DOHH2 (cell line): ENCODE results near the gene RNF187.
"Not testable (repeated sequence)": the region's sequence is repeated elsewhere in the genome, so short reads cannot be mapped to it uniquely, and the experiment has no call there.

Experiments
- H3F3A ChIP-seq: fragments of 200-600 bp; sonication (generic), shearing (Covaris generic); 2 replicates; pipeline ENCODE4 v1.6.0; 2016; ENCODE audit warnings: antibody characterized with exemption, mild to moderate bottlenecking; ENCODE audit not compliant: control insufficient read depth, insufficient read depth
- H3K27ac ChIP-seq: fragments of 200-600 bp; sonication (generic); 2 replicates; pipeline ENCODE4 v1.5.1; 2014; ENCODE audit warnings: low read depth, mild to moderate bottlenecking, low read length, moderate library complexity
- H3K27me3 ChIP-seq: fragments of 200-600 bp; sonication (generic); 2 replicates; pipeline ENCODE4 v1.6.1; 2014; ENCODE audit warnings: mild to moderate bottlenecking, low read length, mixed read lengths; ENCODE audit not compliant: control insufficient read depth
- H3K36me3 ChIP-seq: fragments of 200-600 bp; sonication (generic); 2 replicates; pipeline ENCODE4 v1.6.1; 2014; ENCODE audit warnings: mild to moderate bottlenecking, low read length, moderate library complexity, mixed read lengths; ENCODE audit not compliant: control insufficient read depth
- H3K4me1 ChIP-seq: fragments of 200-600 bp; sonication (generic); 2 replicates; pipeline ENCODE4 v1.6.1; 2014; ENCODE audit warnings: mild to moderate bottlenecking, low read length, mixed read lengths; ENCODE audit not compliant: control insufficient read depth
- H3K4me2 ChIP-seq: fragments of 200-600 bp; sonication (generic); 2 replicates; pipeline ENCODE4 v1.6.0; 2014; ENCODE audit warnings: mild to moderate bottlenecking, low read length, moderate library complexity
- H3K4me3 ChIP-seq: fragments of 200-600 bp; sonication (generic); 2 replicates; pipeline ENCODE4 v1.5.1; 2014; ENCODE audit warnings: mild to moderate bottlenecking, low read length, mixed read lengths
- H3K79me2 ChIP-seq: fragments of 200-600 bp; sonication (generic); 2 replicates; pipeline ENCODE4 v1.6.1; 2014; ENCODE audit warnings: mild to moderate bottlenecking, low read length, mixed read lengths; ENCODE audit not compliant: control insufficient read depth
- H3K9me2 ChIP-seq: fragments of 200-600 bp; sonication (generic); replicated peaks from 2 replicates; pipeline ENCODE4 v1.6.1; 2014; ENCODE audit warnings: mild to moderate bottlenecking, low read length, mixed read lengths; ENCODE audit not compliant: control insufficient read depth
- H3K9me3 ChIP-seq: fragments of 200-600 bp; sonication (generic); 2 replicates; pipeline ENCODE4 v1.6.1; 2014; ENCODE audit warnings: antibody characterized with exemption, low read length, mixed read lengths; ENCODE audit not compliant: control insufficient read depth, insufficient read depth
- H4K20me1 ChIP-seq: fragments of 200-600 bp; sonication (generic); 2 replicates; pipeline ENCODE4 v1.6.0; 2014; ENCODE audit warnings: low read depth, mild to moderate bottlenecking, antibody characterized with exemption, low read length, moderate library complexity; ENCODE audit not compliant: control insufficient read depth, insufficient read depth
- EZH2phosphoT487 ChIP-seq: fragments of 200-600 bp; sonication (generic); IDR thresholded peaks from 2 replicates; pipeline ENCODE4 v1.6.1; 2017; ENCODE audit warnings: borderline replicate concordance, mild to moderate bottlenecking, antibody characterized with exemption, low read length, moderate library complexity, mixed read lengths
- TF ChIP-seq, protein P1 (sequence below): fragments of 200-600 bp; sonication (generic); IDR thresholded peaks from one replicate; pipeline ENCODE4 v1.5.1; 2014; ENCODE audit warnings: antibody characterized with exemption, mild to moderate bottlenecking, low read depth, low read length; ENCODE audit not compliant: poor library complexity, severe bottlenecking

RNF187 gene

DNA sequence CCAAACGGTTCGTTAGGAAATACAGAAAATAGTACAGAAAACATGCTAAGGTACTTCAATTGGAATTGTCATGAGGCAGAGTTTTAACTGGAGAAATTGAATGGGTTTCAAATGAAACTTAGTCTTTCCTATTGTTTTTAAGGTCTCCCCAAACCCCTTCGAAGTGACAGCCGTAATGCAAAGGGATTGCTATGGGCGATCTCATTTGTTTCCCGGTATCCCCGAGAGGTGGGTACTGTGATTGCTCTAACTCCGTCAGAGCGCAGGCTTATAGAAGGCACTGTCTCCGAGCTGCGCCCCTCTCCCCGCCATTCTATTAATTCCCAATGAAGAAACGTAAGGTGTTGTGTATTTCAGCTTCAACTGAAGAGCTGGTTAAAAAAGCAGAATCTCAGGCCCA lies 22.0 kb upstream of the RNF187 start:
- Histone ChIP-seq H3F3A (no peaks in the 10 kb centered on the region), H4K20me1 (no peaks in the 10 kb centered on the region), H3K27me3 (peaks cover 41% of the 10 kb centered on the region), H3K9me3 (no peaks in the 10 kb centered on the region), H3K9me2 (no peaks in the 10 kb centered on the region), H3K79me2 (no peaks in the 10 kb centered on the region), H3K4me3 (no peak overlapping the region), H3K4me2 (no peak overlapping the region), H3K36me3 (no peaks in the 10 kb centered on the region), H3K27ac (no peak overlapping the region), H3K4me1 (no peaks in the 10 kb centered on the region)
- TF ChIP-seq EZH2phosphoT487 = no peak
- TF ChIP-seq, protein P1, sequence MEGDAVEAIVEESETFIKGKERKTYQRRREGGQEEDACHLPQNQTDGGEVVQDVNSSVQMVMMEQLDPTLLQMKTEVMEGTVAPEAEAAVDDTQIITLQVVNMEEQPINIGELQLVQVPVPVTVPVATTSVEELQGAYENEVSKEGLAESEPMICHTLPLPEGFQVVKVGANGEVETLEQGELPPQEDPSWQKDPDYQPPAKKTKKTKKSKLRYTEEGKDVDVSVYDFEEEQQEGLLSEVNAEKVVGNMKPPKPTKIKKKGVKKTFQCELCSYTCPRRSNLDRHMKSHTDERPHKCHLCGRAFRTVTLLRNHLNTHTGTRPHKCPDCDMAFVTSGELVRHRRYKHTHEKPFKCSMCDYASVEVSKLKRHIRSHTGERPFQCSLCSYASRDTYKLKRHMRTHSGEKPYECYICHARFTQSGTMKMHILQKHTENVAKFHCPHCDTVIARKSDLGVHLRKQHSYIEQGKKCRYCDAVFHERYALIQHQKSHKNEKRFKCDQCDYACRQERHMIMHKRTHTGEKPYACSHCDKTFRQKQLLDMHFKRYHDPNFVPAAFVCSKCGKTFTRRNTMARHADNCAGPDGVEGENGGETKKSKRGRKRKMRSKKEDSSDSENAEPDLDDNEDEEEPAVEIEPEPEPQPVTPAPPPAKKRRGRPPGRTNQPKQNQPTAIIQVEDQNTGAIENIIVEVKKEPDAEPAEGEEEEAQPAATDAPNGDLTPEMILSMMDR = no peak

DNA sequence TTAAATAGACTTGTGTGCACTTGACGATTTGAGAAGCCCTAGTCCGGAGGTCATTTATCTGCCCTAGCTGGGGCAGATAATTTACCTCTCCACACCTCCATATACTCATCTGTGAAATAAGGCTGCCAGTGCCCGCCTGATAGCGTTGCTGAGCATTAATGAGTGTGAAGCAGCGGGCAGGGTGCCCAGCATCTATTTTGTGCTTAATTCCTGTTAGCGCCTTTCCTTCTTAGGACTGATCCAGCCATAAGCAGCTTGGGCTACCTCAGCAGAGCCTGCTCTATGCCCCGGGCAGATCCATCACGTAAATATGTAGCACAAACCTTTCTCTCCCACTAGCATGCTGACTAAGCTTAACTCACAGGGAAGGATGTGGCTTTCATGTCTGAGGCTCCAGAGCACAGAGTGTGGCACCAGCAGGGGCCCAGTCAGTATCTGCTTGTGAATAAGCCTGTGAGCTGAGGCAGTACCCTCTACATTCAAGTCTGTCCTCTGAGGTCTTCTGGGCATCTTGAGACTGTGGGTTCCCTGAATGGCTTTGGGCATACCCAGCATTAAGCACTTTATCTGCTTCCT lies 21.5 kb upstream of the RNF187 start:
- H3K36me3 ChIP-seq = no peaks in the 10 kb centered on the region
- H3K79me2 ChIP-seq = no peaks in the 10 kb centered on the region
- no peaks in the 10 kb centered on the region for H3K9me2 ChIP-seq
- no peaks in the 10 kb centered on the region for H3K9me3 ChIP-seq
- H3K27me3 ChIP-seq = peaks cover 41% of the 10 kb centered on the region
- H3F3A ChIP-seq = no peaks in the 10 kb centered on the region
- H4K20me1 ChIP-seq = no peaks in the 10 kb centered on the region
- TF ChIP-seq EZH2phosphoT487 = no peak
- TF ChIP-seq, protein P1 = no peak
- H3K27ac ChIP-seq = no peak overlapping the region
- no peaks in the 10 kb centered on the region for H3K4me1 ChIP-seq
- H3K4me2 ChIP-seq = no peak overlapping the region
- no peak overlapping the region for H3K4me3 ChIP-seq

DNA sequence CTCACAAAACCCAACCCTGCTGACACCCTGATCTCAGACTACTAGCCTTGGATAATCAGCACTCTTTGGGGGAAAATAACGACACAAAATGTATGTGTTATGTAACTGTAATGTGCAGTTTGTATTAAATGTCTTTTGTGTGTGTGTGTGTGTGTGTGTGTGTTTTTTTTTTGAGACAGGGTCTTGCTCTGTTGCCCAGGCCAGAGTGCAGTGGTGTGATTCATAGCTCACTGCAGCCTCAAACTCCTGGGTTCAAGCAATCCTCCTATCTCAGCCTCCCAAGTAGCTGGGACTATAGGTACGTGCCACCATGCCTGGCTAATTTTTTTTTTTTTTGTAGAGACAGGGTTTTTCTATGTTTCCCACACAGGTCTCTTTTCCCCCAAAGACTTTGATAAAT lies 19.0 kb upstream of the RNF187 start:
- not testable (repeated sequence) for H3K9me2 ChIP-seq, H4K20me1 ChIP-seq, H3K4me3 ChIP-seq, H3K36me3 ChIP-seq, H3K9me3 ChIP-seq, H3K79me2 ChIP-seq, H3K4me1 ChIP-seq, H3F3A ChIP-seq, H3K27ac ChIP-seq, H3K4me2 ChIP-seq
- H3K27me3 ChIP-seq = peaks cover 29% of the 10 kb centered on the region

DNA sequence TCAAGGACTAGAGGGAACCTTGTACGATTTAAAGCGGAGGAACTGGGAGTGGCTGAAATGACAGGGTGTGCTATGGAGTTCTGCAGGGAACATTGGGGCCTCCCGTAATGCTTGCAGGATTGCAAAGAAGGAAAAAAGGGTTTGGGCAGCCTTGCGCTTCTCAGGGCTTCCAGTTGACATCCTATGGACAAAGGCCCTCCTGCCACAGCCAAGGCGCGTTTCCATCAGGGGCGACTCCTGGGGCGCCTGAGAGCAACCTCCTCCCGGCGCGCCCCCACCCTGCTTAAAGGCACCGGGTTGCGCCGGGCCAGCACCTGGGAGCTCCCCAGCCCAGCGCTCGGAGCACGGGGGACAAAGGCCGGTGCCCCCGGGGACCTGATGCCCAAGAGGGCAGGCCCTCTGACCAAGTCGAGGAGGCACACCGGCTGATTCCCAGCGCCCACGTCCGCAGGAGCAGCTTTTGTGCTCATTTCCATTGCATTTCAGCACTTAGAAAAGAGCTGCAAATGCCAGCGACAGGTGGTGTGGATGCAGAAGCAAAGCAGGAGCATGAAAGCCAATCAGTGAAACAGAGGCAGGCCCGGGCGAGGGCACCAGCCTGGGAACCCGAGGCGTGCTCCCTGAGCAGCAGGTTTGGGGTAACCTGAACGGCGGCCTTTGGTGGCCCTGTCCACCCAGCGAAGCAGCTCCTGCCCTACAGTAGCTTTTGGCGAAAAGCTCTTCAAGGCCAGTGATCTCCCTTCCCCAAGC lies 17.6 kb upstream of the RNF187 start:
- H3K4me2 ChIP-seq = no peak overlapping the region
- H3F3A ChIP-seq = no peaks in the 10 kb centered on the region
- no peaks in the 10 kb centered on the region for H3K79me2 ChIP-seq
- H3K36me3 ChIP-seq = no peaks in the 10 kb centered on the region
- peaks cover 21% of the 10 kb centered on the region for H3K27me3 ChIP-seq
- no peaks in the 10 kb centered on the region for H4K20me1 ChIP-seq
- no peak overlapping the region for H3K27ac ChIP-seq
- H3K4me3 ChIP-seq = no peak overlapping the region
- no peak for TF ChIP-seq EZH2phosphoT487
- TF ChIP-seq, protein P1 = no peak
- H3K4me1 ChIP-seq = no peaks in the 10 kb centered on the region
- no peaks in the 10 kb centered on the region for H3K9me2 ChIP-seq
- no peaks in the 10 kb centered on the region for H3K9me3 ChIP-seq
